Dermis microvascular lymphatic vessel endothelial cell (primary cell): Measurements from ENCODE around the gene TRPM8. TPM values are rescaled to one million over a fixed set of nuclear protein-coding genes. Genes with fewer than 3 reads are reported as not detected.
"Not testable (repeated sequence)": the region's sequence is repeated elsewhere in the genome, so short reads cannot be mapped to it uniquely, and the experiment has no call there.

ENCODE experiments used
- DNase-seq, 2 donors: peaks; one replicate each; pipeline versions ENCODE4 v3.0.0 to v3.0.0-alpha.2; 2010; ENCODE audit warnings: low read depth in 2 of 2
- total RNA-seq: library from RNA; depleted of rRNA; stranded (reverse); fragments of >200 nt; gene quantifications from 2 replicates; pipeline ENCODE4 v1.2.1, GENCODE V29; 2014

TRPM8 gene
- not detected in 2 replicates for total RNA-seq

DNA sequence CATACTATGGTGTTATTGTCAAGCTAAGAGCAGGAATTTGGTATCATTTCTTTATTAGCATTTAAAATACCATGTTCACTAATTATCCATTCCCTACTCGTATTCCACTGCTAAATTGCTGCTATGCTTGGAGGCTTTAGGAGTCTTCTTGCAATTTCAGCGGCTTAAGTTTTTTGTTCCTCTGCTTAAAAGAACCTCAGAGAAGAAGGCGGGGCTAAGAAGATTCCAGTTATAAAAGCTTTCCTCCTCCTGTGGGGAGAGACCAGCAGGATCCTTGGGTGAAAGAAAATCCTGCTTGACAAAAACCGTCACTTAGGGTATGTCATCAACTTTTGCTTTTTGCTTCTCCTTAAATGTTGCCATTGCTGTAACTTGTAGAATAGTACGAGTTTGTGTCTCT lies at the start of gene TRPM8:
TRPM8 (plus strand) TSS at position 258 of the 400 bp plus-strand sequence. CDS start 9,165 bp downstream, outside the sequence.
- no peak for DNase-seq

DNA sequence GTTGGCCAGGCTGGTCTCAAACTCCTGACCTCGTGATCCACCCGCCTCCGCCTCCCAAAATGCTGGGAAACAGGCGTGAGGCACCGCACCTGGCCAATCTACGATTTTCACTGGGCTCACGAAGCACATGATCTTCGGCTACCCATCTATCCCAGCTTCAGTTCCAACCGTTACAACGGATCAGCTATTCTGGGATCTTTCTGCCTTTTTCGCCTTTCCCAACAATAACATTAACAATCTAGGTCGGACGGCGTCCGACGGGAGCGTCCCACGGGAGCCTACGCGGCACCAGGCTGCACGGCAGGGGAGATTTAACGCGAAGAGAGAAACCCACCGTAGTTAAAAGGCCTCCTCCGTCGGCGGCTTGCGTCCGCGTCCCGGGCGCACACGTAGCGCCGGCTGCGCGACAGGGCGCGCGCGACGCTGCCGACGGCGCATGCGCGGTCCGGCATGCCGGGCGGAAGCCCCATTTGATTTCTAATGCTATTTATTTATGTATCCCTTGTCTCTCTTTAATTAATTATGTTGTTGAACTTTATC lies 49.1 kb upstream of the TRPM8 start, which contains the start of gene MSL3B:
MSL3B (minus strand) TSS at position 394 of the 540 bp plus-strand sequence.
- DNase-seq: peak; percentile 15 to 56

DNA sequence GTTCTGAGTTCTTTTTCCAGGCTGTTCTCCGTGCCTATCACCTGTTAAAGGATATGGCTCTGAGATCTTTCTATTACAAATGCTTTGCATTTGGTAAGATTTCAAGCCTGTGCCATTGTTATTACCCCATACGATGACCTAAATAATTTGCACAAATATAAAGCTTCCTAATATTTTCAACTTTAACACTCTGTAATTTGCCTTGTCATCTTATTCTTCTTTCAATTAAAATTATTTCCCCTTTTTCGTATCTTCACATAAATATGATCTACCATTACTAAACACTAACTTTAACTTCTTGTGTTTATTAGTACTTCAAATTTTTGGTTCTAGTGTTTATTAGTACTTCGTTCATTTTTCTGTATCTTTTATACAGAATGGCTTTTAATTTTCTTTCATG lies 45.7 kb upstream of the TRPM8 start:
- DNase-seq: no peak

DNA sequence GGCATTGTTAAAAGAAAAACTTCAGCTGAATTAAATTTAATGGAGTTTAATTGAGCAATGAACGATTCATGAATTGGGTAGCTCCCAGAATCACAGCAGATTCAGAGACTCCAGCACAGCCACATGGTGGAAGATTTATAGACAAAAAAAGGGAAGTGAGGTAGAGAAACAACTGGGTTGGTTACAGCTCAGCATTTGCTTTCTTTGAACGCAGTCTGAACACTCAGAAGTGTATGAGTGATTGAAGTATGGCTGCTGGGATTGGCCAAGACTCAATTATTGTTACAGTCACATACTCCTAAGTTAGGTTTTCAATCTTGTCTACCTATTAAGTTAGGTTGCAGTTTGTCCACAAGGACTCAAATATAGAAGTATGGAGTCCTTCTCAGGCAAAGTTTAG lies 45.0 kb upstream of the TRPM8 start:
- not testable (repeated sequence) for DNase-seq

DNA sequence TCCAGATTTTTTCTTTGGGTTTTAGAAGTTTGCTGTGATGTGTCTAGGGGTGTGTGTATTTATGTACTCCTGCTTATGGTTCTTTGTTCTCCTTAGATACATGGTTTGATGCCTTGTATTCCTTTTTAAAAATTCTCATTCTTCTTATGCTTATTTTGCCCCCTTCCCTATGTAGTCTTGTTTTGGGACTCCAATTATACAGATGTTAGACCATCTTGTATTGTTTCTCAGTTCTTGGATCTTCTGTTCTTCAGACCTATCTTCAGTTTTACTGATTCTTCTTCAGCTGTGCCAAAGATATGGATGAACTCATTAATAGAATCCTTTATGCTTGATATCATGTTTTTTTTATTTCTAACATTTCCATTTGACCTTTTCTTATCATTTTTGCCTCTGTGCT lies 34.8 kb upstream of the TRPM8 start:
- DNase-seq: no peak

DNA sequence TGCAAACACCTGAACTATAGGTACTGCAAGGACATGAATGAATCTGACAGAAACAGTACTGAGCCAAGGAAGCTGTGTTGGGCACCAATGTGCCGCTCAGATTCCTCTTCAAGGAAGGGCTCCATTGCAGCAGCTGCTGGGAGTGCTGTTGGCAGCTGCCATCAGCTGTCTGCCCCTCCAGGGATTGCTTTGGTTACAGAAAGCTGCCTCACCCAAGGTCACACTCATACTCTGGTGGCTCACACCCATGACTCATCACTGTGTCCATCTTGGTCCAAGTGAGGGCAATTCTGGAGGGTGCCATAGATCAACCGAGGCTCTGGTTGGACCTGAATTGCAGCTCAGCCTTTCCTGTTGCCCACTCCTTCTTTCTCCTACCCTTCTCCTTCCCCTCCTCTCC lies 24.4 kb upstream of the TRPM8 start:
- no peak for DNase-seq

DNA sequence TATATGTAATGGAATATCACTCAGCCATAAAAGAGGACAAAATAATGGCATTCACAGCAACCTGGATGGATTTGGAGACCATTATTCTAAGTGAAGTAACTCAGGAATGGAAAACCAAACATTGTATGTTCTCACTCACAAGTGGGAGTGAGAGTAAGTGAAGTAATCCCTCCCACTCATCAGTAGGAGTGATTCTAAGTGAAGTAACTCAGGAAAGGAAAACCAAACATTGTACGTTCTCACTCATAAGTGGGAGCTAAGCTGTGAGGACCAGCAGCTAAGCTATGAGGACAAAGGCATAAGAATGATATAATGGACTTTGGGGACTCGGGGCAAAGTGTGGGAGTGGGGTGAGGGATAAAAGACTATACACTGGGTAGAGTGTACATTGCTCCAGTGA lies 20.9 kb upstream of the TRPM8 start:
- not testable (repeated sequence) for DNase-seq

DNA sequence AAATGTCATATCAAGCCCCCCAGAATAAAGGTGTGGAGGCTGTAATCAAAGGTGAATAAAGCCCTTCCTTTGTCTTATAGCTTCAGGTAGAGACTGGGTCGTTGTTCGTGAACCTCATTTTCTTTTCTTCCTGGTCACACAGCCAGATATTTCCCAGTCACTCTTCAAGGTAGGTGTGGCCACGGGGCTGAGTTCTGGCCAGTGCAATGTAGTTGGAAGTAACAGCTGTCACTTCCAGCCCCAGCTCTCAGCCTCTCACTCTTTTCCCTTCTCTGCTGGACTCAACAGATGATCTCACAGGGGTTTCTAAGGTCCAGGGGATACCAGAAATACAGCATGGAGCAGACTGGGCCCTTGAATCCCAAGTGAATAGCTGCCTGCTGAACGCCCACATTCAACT lies 15.8 kb upstream of the TRPM8 start:
- no peak for DNase-seq

DNA sequence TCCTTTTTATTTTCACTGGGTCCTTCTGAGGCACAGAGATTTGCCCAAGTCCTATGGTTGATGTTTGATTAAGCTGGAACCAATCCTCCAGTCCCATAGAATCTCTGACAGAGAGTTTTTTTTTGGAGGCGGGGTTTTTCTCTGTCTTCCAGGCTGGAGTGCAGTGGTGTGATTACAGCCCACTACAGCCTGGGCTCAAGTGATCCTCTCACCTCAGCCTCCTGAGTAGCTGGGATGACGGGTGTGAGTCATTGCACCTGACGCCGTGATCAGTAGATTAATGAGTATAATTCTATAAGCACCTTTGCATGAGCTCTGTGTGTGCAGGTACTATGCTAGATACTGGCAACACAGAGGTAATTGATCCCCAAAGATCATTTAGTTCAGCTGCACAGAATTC lies 15.3 kb upstream of the TRPM8 start:
- no peak for DNase-seq

DNA sequence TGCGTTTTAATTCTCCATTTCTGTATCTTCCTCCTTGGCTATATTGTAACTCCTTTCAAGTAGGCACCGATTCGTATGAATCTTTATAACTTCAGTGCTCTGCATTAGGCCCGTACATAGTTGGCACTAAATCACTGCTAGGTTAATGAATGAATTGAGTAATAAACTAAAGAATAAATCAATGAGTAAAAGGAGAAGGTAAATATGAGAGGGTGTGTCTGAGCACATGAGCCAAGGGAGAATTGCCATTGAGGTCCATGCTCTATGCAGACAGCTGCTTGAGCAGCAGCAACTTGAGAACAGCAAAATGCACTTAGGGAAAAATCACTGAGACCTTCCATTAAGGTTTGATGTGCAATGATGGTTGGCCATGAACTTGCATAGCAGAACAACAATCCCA lies 11.2 kb upstream of the TRPM8 start:
- no peak for DNase-seq

DNA sequence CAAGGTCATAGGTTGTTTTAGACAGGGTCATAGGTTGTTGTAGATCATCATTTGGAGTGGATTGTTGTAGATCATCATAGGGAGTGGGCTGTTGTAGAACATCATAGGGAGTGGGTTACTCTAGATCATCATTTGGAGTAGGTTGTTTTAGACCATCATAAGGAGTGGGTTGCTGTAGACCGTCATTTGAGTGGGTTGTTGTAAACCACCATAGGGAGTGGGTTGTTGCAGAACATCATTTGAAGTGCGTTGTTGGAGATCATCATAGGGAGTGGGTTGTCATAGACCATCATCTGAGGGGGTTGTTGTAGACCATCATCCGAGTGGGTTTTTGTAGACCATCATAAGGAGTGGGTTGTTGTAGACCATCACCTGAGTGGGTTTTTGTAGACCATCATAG lies 9.5 kb upstream of the TRPM8 start:
- no peak for DNase-seq

DNA sequence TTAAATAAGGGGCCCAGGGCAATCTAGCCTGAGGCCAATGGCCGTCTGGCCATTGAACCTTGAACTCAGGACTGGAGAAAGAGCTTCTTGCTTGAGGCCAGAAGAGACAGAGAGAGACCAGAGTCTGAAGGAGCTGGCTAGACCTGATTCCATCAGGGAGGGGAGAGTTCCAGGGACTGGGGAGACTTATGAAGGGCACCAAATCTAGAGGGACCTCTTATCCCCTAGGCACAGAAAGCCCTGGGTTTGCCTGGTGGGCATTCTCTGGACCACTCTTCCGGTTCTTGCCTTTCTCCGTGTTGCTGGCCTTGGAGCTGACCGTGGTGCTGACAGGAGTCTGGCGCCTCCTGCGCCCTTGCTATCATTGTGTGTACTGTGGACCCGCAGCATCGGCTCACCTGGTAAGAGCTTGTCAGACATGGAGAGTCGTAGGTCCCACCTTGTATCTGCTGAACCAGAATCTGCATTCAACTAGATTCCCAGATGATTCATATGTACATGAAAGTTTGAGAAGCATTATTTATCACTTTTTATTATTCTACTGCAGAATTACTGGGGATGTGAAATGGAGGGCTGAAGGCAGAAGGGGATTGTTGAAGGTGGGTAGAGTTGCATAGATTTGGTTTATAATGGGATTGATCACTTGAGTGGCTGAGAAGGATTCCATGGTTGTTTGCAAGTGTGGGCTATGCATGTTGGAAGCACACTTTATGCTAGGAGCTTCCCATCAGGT lies 4.3 kb upstream of the TRPM8 start:
- peak in 1 of 2 donors; percentile 44 for DNase-seq

DNA sequence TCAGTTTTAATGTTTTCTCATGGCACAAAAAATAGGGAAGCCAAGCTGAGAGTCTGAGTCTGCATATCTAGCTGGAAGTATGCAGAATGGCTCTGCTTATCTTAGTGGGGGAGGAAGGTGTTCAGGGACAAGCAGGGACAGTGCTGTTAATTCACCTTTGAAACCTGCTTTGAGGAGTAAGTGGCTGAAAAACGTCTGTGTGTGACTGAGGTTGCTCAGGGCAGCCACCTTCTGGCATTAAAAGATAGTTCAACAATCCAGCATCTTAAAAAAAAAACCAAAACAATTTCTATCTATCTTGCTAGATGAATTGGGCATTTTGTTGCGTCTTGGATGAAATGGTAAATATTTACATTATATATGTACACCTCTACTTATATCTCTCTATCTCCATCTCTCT lies 2.0 kb upstream of the TRPM8 start:
- no peak for DNase-seq

DNA sequence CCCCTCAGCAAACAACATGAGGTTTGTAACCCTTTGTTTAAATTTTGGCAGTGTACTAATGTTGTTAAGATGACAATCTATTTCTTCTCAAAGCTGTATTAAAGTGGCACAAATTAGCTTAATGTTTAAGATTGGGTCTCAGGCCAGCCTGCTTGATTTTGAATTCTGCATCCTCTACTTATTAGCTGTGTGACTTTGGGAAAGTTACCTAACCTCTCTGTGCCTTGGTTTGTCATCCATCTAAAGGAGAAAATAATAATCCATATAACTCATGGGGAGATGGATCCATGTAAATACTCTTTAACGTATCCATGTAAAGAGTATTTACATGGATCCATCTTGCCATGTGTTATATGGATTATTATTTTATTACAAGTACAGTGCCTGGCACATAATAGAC lies 2.1 kb downstream of the TRPM8 start:
- DNase-seq: no peak

DNA sequence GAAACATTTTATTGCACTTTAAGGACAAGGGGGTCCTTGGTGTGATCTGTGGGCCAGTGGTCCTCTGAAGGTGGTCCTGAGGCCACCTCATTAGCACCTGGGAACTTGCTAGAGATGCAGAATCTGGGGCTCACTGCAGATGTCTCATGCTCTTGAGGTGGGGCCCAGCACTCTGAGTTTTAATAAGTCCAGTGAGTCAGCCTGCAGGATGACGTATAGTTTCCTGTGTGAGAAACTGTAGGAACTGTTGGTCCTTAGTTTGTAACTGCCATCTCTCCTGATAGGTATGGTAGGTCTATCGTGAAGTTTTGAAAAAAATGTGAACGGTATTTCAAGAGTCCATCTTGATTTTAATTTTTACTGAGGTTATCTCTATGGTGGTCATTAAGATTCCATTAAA lies 2.8 kb downstream of the TRPM8 start:
- peak in 1 of 2 donors; percentile 24 for DNase-seq

DNA sequence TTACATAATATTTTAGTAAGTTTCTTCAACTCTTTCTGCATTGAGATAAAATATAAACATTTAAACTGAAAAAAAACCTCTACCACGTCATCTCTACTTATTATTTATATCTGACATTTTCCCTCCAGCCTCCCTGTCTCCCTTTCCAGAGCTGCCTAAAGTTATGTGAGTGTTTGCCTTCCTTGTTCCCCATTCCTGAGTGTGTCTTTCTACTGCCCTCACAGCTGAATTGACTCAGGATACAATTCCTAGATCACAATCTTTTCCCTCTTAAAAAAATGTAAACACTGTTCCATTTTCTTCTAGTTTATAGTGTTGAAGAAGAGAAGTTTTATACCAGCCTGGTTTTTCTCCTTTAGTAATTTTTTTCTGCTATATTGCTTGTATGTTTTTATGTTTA lies 5.3 kb downstream of the TRPM8 start:
- DNase-seq: no peak

DNA sequence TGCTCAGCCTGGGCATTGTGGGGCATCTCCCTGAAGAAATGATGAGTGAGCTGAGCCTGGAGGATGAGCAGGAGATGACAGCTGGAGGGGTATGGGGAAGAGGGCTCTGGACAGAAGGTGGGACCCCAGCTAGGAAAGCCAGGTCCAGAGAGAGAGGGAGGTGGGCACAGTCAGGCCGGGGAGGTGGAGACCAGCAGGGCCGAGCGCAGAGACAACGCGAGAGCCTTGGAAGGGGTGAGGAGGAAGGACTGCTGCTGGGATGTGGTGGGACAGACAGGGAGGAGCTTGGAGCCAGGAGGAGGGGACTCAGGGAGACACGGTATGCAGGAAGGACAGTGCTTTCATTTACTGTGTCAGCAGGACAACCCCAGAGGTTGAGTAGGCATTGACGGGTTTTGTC lies 8.2 kb downstream of the TRPM8 start:
- DNase-seq: no peak

DNA sequence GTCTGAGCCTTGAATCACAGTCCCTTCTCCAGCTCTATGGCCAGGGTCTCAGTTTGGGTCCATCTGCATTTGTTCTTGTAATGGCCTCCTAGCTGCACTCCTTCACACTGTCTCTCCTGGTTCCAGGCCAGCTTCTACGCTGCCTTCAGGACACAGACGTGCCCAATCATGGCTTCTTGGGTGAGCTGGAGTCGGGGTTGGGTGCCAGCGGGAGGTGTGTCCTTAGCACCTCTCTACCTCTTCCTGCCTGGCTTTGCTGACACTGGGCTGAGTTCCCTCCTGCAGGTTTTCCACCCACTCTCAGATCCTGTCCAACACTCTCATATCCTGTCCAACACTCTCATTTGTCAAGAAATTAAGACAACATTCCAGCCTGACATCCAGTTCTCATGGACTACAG lies 9.6 kb downstream of the TRPM8 start:
- no peak for DNase-seq

DNA sequence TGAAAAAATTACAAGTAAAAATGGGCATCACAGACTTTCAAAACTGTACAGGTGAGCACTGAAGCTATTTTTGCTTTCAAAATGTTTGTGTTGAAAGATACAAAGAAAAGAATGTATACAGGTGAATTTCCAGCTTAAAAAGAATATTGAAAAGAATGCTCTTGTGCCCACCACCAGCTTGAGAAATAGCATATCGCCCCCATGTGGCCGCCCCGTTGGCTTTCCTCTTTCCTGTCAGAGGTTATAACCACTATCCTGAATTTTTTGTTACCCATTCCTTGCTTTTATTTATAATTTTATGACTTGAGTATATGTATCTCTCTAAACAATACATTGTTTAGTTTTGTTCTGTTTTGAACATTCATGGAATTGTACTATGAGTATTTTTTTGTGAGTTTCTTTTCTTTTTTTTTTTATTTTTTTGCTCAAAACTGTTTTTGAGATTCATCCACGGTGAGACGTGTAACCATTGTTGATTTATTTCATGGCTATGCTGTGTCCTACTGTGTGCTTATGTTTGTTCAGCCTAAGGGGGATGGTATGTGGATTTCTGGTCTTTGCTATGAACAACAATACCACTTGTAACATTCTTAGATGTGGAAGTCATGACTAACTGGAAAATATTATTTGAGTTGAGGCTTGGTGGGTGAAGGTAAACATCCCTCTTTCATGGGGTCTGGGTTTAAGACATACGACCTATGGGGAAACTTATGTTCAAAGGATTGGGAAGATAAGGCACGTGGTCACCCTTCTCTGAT lies 11.6 kb downstream of the TRPM8 start:
- peak in 1 of 2 donors; percentile 45 for DNase-seq

DNA sequence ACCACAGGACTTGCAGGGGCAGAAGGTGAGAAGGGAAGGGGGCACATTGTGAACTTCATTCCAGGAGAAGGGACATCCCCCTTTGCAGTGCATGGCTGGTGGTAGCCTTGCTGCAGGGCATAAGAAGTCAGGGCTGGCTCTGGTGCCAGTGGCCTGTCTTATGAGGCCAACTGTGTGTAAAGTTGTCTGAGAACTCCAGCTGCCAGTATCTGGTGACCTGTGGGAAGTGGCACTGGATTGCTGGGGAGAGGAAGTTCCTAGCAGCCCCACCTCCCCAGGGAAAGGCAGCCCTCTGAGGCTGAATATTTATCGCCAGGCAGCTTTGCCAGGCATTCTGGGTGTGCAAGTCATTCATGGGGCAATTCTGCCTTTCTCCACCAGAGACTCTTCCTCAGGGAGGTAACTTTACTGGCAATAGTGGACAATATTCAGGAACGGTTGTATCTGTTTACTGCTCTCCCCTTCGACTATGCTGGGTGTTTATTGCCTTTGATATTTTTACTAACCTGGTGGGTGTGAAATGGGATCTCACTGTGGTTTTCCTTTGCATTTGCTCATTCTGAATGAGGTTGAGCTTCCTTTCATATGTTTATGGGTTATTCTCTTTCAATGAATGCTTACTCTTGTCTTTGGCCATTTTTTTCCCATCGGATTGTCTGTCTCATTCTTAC lies 12.3 kb downstream of the TRPM8 start:
- DNase-seq: no peak

DNA sequence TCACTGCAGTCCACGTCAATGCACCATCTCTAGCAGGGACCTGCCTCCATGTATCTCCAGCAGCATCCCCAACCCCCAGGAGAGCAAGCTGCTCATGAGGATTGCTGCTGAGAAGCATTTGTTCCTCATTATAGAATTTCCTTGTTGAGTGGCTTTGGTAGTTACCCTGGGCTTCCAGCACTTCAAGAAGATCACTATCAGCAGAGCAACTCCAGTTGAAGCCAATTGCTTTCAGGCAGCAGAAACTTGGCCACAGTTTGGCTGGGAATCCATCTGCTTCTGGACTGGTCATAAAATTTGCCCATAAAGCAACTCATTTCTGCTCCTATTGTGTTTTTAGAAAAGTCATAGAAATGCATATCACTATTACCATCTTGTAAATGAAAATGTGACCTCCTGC lies 17.4 kb downstream of the TRPM8 start:
- DNase-seq: no peak

DNA sequence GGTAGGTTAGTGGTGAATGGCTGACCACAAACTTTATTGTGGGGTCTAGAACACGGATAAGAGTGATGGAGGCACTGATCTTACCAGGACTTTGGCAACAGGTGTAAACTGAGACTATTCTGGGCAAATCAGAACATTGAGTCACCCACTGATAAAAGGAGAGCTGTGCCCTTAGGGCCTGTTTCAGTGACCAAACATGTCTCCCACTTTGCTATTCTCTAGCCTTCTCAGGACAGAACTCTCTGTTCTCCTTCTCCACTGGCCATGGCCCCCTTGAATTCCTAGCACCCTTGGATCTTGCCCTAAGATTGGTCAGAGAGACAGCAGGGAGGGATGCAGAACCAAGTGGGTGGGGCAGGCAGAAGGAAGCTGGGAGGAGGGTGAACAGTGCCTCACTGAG lies 18.3 kb downstream of the TRPM8 start:
- DNase-seq: no peak
